SK-N-MC (cell line): Measurements from ENCODE around the gene DENND6A.

Experiments used
- DNase-seq: peaks from one replicate; pipeline ENCODE4 v3.0.0-alpha.2; 2011; ENCODE audit warnings: low read depth, low spot score
- H3K27ac ChIP-seq: fragments of 200-600 bp; sonication (generic); 2 replicates; pipeline ENCODE4 v1.5.1; 2016; ENCODE audit warnings: mixed run types
- H3K36me3 ChIP-seq: fragments of 200-600 bp; sonication (generic); 2 replicates; pipeline ENCODE4 v1.6.1; 2017; ENCODE audit warnings: antibody characterized with exemption, low read length, mixed read lengths; ENCODE audit not compliant: insufficient read depth
- H3K4me3 ChIP-seq: fragments of 200-600 bp; sonication (generic); 2 replicates; pipeline ENCODE4 v1.5.1; 2016
- H3K9ac ChIP-seq: fragments of 200-600 bp; sonication (generic); 2 replicates; pipeline ENCODE4 v1.8.0; 2017; ENCODE audit warnings: mixed run types, mixed read lengths; ENCODE audit not compliant: insufficient read length
- H3K9me3 ChIP-seq: fragments of 200-600 bp; sonication (generic); 2 replicates; pipeline ENCODE4 v1.6.1; 2017; ENCODE audit warnings: low read depth, mild to moderate bottlenecking, antibody characterized with exemption, low read length, moderate library complexity, mixed read lengths
- EZH2 ChIP-seq: fragments of 200-600 bp; sonication (generic); IDR thresholded peaks from one replicate; pipeline ENCODE4 v1.6.1; 2017; ENCODE audit warnings: antibody characterized with exemption
- FOXP2 ChIP-seq: optimal IDR thresholded peaks from 2 replicates; pipeline ENCODE3; 2011; ENCODE audit warnings: mild to moderate bottlenecking, moderate library complexity; ENCODE audit not compliant: insufficient read depth; ENCODE audit errors: extremely low read length, control extremely low read depth
- POLR2AphosphoS5 ChIP-seq: IDR thresholded peaks from 2 replicates; pipeline ENCODE4 v1.6.1; 2012; ENCODE audit warnings: mild to moderate bottlenecking, low read depth, low read length, borderline replicate concordance

DENND6A gene

GRCh38 chr3:57592306-57592705 lies 100.6 kb downstream of the DENND6A start:
- TF ChIP-seq EZH2 (no peak), POLR2AphosphoS5 (no peak), FOXP2 (no peak)
- H3K27ac ChIP-seq: no peak overlapping the region
- no peak overlapping the region for H3K4me3 ChIP-seq
- no peaks in the 10 kb centered on the region for H3K36me3 ChIP-seq
- no peak for DNase-seq
- H3K9ac ChIP-seq: no peak overlapping the region
- no peaks in the 10 kb centered on the region for H3K9me3 ChIP-seq

GRCh38 chr3:57587905-57588304 lies 105.0 kb downstream of the DENND6A start:
- no peak overlapping the region for H3K9ac ChIP-seq
- no peak overlapping the region for H3K4me3 ChIP-seq
- TF ChIP-seq POLR2AphosphoS5 (no peak), FOXP2 (no peak), EZH2 (no peak)
- no peak for DNase-seq
- no peaks in the 10 kb centered on the region for H3K36me3 ChIP-seq
- H3K9me3 ChIP-seq: no peaks in the 10 kb centered on the region
- no peak overlapping the region for H3K27ac ChIP-seq

- Histone ChIP-seq H3K4me3 (no peak overlapping the region), H3K27ac (no peak overlapping the region), H3K36me3 (no peaks in the 10 kb centered on the region), H3K9me3 (no peaks in the 10 kb centered on the region), H3K9ac (no peak overlapping the region)
- TF ChIP-seq EZH2 (no peak), POLR2AphosphoS5 (no peak), FOXP2 (no peak)
- DNase-seq: no peak
Observed at GRCh38 chr3:57586778-57587177, 106.1 kb downstream of the DENND6A start.

- no peak overlapping the region for H3K27ac ChIP-seq
- H3K36me3 ChIP-seq: no peaks in the 10 kb centered on the region
Observed at GRCh38 chr3:57583544-57583943, 109.3 kb downstream of the DENND6A start.

GRCh38 chr3:57582474-57583168 lies 110.3 kb downstream of the DENND6A start:
- TF ChIP-seq EZH2: no peak
- no peak for TF ChIP-seq POLR2AphosphoS5
- TF ChIP-seq FOXP2: no peak
- H3K27ac ChIP-seq: no peak overlapping the region
- H3K36me3 ChIP-seq: no peaks in the 10 kb centered on the region
- H3K9me3 ChIP-seq: no peaks in the 10 kb centered on the region
- H3K4me3 ChIP-seq: no peak overlapping the region
- no peak for DNase-seq
- no peak overlapping the region for H3K9ac ChIP-seq

More at GRCh38 chr3:57583544-57583943, 109.3 kb downstream of the DENND6A start:
- H3K9ac ChIP-seq: no peak overlapping the region
- DNase-seq: no peak
- no peaks in the 10 kb centered on the region for H3K9me3 ChIP-seq
- H3K4me3 ChIP-seq: no peak overlapping the region
- no peak for TF ChIP-seq EZH2
- TF ChIP-seq POLR2AphosphoS5: no peak
- no peak for TF ChIP-seq FOXP2

- Histone ChIP-seq H3K36me3 (peaks cover 6% of the 10 kb centered on the region; the same call in 1 of the 2 replicates), H3K9ac (no peak overlapping the region), H3K4me3 (no peak overlapping the region), H3K27ac (no peak overlapping the region), H3K9me3 (no peaks in the 10 kb centered on the region)
- no peak for DNase-seq
- TF ChIP-seq FOXP2 (no peak), POLR2AphosphoS5 (no peak), EZH2 (no peak)
Observed at GRCh38 chr3:57577801-57578200, 115.1 kb downstream of the DENND6A start.

GRCh38 chr3:57575966-57576626 lies 116.8 kb downstream of the DENND6A start:
- Histone ChIP-seq H3K9me3 (no peaks in the 10 kb centered on the region), H3K36me3 (peaks cover 7% of the 10 kb centered on the region), H3K27ac (no peak overlapping the region), H3K9ac (no peak overlapping the region), H3K4me3 (no peak overlapping the region)
- TF ChIP-seq POLR2AphosphoS5: no peak
- TF ChIP-seq EZH2: no peak
- TF ChIP-seq FOXP2: no peak
- no peak for DNase-seq
